ENCODE measurements around the gene HIRIP3.

- TF ChIP-seq GATA3 (IDR thresholded peaks at IDR 0.05; ENCODE audit: low read depth, low read length) (no peak), GATA2 (IDR thresholded peaks at IDR 0.05; ENCODE audit: low read depth, low read length) (no peak)
Measured at GRCh38 chr16:29974291-29975133, 20.9 kb downstream of the HIRIP3 start.

Data from SH-SY5Y (cell line).